PC-3 (cell line): Measurements from ENCODE around the gene PLCB4.

Source experiments
- EZH2 ChIP-seq: fragments of 300-600 bp; sonication (generic); IDR thresholded peaks from one replicate; pipeline ENCODE4 v1.6.1; 2017; ENCODE audit warnings: antibody characterized with exemption, mild to moderate bottlenecking, low read length; ENCODE audit not compliant: unreplicated experiment
- TF ChIP-seq, protein P1 (sequence below): fragments of 300-600 bp; sonication (generic); conservative IDR thresholded peaks from 2 replicates; pipeline ENCODE4 v1.5.1; 2017; ENCODE audit warnings: antibody characterized with exemption, low read depth, mild to moderate bottlenecking, low read length

DNA sequence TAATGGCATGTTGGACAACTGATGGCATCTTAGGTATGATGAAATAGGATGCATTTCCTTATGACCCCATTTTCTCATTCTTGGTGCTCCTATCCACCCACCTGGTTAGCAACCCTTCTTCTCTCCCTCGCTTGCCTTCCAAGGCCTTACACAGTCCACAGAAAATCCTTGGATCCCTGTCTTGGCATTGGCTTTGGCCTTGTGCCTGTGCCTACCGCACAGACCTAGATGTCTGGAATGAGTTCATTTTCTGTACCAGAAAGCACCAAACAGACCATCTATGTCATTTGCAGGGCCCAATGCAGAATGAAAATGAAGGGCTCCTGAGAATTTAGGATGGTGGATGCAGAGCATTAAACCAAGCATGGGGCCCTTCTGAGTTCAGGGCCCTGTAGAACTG is 346.5 kb downstream of the PLCB4 start:
- TF ChIP-seq, protein P1, sequence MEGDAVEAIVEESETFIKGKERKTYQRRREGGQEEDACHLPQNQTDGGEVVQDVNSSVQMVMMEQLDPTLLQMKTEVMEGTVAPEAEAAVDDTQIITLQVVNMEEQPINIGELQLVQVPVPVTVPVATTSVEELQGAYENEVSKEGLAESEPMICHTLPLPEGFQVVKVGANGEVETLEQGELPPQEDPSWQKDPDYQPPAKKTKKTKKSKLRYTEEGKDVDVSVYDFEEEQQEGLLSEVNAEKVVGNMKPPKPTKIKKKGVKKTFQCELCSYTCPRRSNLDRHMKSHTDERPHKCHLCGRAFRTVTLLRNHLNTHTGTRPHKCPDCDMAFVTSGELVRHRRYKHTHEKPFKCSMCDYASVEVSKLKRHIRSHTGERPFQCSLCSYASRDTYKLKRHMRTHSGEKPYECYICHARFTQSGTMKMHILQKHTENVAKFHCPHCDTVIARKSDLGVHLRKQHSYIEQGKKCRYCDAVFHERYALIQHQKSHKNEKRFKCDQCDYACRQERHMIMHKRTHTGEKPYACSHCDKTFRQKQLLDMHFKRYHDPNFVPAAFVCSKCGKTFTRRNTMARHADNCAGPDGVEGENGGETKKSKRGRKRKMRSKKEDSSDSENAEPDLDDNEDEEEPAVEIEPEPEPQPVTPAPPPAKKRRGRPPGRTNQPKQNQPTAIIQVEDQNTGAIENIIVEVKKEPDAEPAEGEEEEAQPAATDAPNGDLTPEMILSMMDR: no peak
- TF ChIP-seq EZH2: no peak
